IgD-negative memory B cell (primary cell): Measurements from ENCODE around the gene SLC43A2. TPM values are rescaled to one million over a fixed set of nuclear protein-coding genes. Genes with fewer than 3 reads are reported as not detected.
"Not testable (repeated sequence)": the region's sequence is repeated elsewhere in the genome, so short reads cannot be mapped to it uniquely, and the experiment has no call there.

Experiments
- H3K27ac Mint-ChIP-seq, 3 donors: one replicate each; pipeline ENCODE4 v1.8.0; 2020 to 2022; ENCODE audit warnings: mild to moderate bottlenecking in 3 of 3, mixed read lengths in 3 of 3, moderate library complexity in 1 of 3
- H3K27me3 Mint-ChIP-seq: one replicate; pipeline ENCODE4 v1.8.0; 2021; ENCODE audit warnings: mixed read lengths
- H3K36me3 Mint-ChIP-seq: one replicate; pipeline ENCODE4 v1.8.0; 2020; ENCODE audit warnings: mild to moderate bottlenecking, mixed read lengths
- H3K4me1 Mint-ChIP-seq, 3 donors: one replicate each; pipeline ENCODE4 v1.8.0; 2020 to 2022; ENCODE audit warnings: mixed read lengths in 3 of 3, mild to moderate bottlenecking in 1 of 3
- H3K4me3 Mint-ChIP-seq, 4 donors: one replicate each; pipeline ENCODE4 v1.8.0; 2020 to 2022; ENCODE audit warnings: mild to moderate bottlenecking in 4 of 4, mixed read lengths in 4 of 4, moderate library complexity in 3 of 4
- H3K9me3 Mint-ChIP-seq, 3 donors: one replicate each; pipeline ENCODE4 v1.8.0; 2020 to 2021; ENCODE audit warnings: mixed read lengths in 3 of 3, mild to moderate bottlenecking in 1 of 3
- polyA plus RNA-seq: library from polyadenylated mRNA; unstranded; fragments of 300-500 nt; fragmentation: Illumina TruSeq; gene quantifications from one replicate; pipeline ENCODE4 v1.2.3, GENCODE V29; 2021

Gene SLC43A2
- polyA plus RNA-seq, 1 donor from 2014 or later: 27.3 TPM

- H3K36me3 Mint-ChIP-seq: peaks cover 2% of the 10 kb centered on the region
- H3K4me3 Mint-ChIP-seq: no peak overlapping the region
- peaks cover 3 to 10% (median 8%) of the 10 kb centered on the region in 3 donors for H3K4me1 Mint-ChIP-seq
- H3K9me3 Mint-ChIP-seq: no peaks in the 10 kb centered on the region
- peak overlapping the region in 2 of 3 donors; percentile 62 to 81 for H3K27ac Mint-ChIP-seq
- H3K27me3 Mint-ChIP-seq: no peaks in the 10 kb centered on the region
Measured at GRCh38 chr17:1573932-1574696, 54.5 kb downstream of the SLC43A2 start.

- peaks cover 5 to 13% (median 10%) of the 10 kb centered on the region in 3 donors for H3K4me1 Mint-ChIP-seq
- H3K36me3 Mint-ChIP-seq, H3K27me3 Mint-ChIP-seq, H3K9me3 Mint-ChIP-seq, H3K4me3 Mint-ChIP-seq: not testable (repeated sequence)
- H3K27ac Mint-ChIP-seq: peak overlapping the region in 1 of 3 donors; percentile 20
Measured at GRCh38 chr17:1572646-1573045, 56.0 kb downstream of the SLC43A2 start.

DNA sequence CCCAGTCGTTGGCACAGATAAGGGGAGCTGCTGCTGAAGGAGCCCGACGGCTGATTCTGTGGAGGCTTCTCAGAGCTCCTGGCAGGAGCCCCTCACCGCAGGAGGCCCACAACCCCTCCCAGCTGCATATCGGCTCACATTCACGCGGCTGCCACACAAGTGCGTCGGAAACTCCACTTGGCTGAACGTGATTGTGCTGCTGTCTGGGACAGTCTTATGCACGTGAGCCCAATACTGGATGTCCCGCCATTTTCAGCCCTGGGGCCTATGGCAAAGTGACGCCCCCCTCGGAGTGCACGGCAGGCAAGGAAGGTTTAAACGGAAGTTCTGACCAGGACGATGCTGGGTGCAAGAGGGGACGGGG lies 57.3 kb downstream of the SLC43A2 start:
- H3K9me3 Mint-ChIP-seq: no peaks in the 10 kb centered on the region
- H3K4me1 Mint-ChIP-seq: peaks cover 9 to 14% (median 11%) of the 10 kb centered on the region in 3 donors
- H3K27ac Mint-ChIP-seq: no peak overlapping the region
- H3K4me3 Mint-ChIP-seq: no peak overlapping the region
- no peaks in the 10 kb centered on the region for H3K27me3 Mint-ChIP-seq
- H3K36me3 Mint-ChIP-seq: peaks cover 2% of the 10 kb centered on the region

- peak overlapping the region in 1 of 4 donors; percentile 12 for H3K4me3 Mint-ChIP-seq
- H3K36me3 Mint-ChIP-seq: peaks cover 2% of the 10 kb centered on the region
- H3K4me1 Mint-ChIP-seq: peaks cover 8 to 19% (median 14%) of the 10 kb centered on the region in 3 donors
- no peaks in the 10 kb centered on the region for H3K9me3 Mint-ChIP-seq
- H3K27ac Mint-ChIP-seq: peak overlapping the region; percentile 30 to 81 (median 65)
- no peaks in the 10 kb centered on the region for H3K27me3 Mint-ChIP-seq
Measured at GRCh38 chr17:1568950-1569810, 59.5 kb downstream of the SLC43A2 start.

DNA sequence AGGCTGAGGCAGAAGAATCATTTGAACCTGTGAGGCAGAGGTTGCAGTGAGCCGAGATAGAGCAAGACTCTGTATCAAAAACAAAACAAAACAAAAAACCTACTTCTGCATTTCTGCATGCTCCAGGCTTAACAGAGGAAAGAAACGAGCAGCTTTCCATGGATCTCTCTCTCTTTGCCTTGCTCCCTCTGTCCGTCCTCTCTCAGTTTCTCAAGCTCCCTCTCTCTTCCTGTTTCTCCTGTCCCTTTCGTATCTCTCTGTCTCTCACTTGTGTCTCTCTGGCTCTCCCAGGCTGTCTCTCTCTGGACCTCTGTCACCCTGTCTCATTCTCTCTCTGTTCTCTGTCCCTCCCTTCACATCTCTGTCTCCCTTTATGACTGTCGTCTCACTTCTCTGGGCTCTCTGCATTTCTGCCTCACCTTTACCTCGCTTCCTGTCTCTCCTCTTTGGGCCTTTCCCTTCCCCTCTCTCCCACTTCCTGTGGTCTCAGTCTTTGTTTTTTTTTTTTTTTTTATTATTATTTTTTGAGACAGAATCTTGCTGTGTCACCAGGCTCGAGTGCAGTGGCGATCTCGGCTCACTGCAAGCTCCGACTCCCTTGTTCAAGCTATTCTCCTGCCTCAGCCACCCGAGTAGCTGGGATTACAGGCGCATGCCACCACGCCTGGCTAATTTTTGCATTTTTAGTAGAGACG lies 62.0 kb downstream of the SLC43A2 start:
- Mint-ChIP-seq H3K36me3 (peaks cover 2% of the 10 kb centered on the region), H3K9me3 (no peaks in the 10 kb centered on the region), H3K27ac (peak overlapping the region in 1 of 3 donors; percentile 60)

GRCh38 chr17:1565877-1566276 lies 62.8 kb downstream of the SLC43A2 start:
- no peaks in the 10 kb centered on the region for H3K27me3 Mint-ChIP-seq
- peaks cover 2% of the 10 kb centered on the region for H3K36me3 Mint-ChIP-seq
- peak overlapping the region in 3 of 4 donors; percentile 57 to 92 (median 72) for H3K4me3 Mint-ChIP-seq
- peak overlapping the region in 1 of 3 donors; percentile 60 for H3K27ac Mint-ChIP-seq
- no peaks in the 10 kb centered on the region for H3K9me3 Mint-ChIP-seq
- H3K4me1 Mint-ChIP-seq: peaks cover 6 to 31% (median 28%) of the 10 kb centered on the region in 3 donors

More for the DNA sequence above, 62.0 kb downstream of the SLC43A2 start:
- peaks cover 6 to 24% (median 21%) of the 10 kb centered on the region in 3 donors for H3K4me1 Mint-ChIP-seq
- H3K27me3 Mint-ChIP-seq: no peaks in the 10 kb centered on the region
- H3K4me3 Mint-ChIP-seq: peak overlapping the region; percentile 37 to 92 (median 80)

GRCh38 chr17:1563786-1564613 lies 64.6 kb downstream of the SLC43A2 start:
- Mint-ChIP-seq H3K4me1 (peaks cover 10 to 44% (median 32%) of the 10 kb centered on the region in 3 donors), H3K27me3 (no peaks in the 10 kb centered on the region), H3K36me3 (no peaks in the 10 kb centered on the region), H3K9me3 (no peaks in the 10 kb centered on the region), H3K4me3 (peak overlapping the region; percentile 79 to 88 (median 80)), H3K27ac (peak overlapping the region; percentile 66 to 85 (median 74))

- H3K36me3 Mint-ChIP-seq, H3K27me3 Mint-ChIP-seq, H3K9me3 Mint-ChIP-seq: not testable (repeated sequence)
- peak overlapping the region; percentile 79 to 88 (median 80) for H3K4me3 Mint-ChIP-seq
- H3K4me1 Mint-ChIP-seq: peaks cover 10 to 44% (median 32%) of the 10 kb centered on the region in 3 donors
- H3K27ac Mint-ChIP-seq: peak overlapping the region; percentile 66 to 85 (median 74)
Measured at GRCh38 chr17:1563471-1563785, 65.2 kb downstream of the SLC43A2 start.

DNA sequence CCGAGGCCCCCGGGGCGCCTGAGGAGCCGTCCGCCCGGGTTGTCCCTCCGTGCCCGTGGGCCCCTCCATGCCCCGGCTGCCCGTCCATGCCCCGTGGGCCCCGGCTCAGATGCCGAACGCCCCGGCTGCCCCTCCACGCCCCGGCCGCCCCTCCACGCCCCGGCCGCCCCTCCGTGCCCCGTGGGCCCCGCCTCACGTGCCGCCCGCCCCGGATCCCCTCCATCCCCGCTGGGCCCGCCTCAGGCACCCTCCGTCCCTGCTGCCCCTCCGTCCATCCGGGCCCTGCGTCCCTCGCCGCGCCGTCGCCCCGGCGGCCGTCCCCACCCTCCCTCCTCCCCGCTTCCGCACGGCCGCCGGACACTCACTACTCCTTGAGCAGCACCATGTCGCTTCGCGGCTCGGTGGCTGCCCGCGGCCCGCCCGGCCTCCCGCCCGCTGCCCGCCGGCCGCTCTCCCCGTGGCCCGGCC lies 66.4 kb downstream of the SLC43A2 start:
- Mint-ChIP-seq H3K9me3 (no peaks in the 10 kb centered on the region), H3K27ac (no peak overlapping the region), H3K36me3 (no peaks in the 10 kb centered on the region), H3K4me3 (peak overlapping the region in 3 of 4 donors; percentile 17 to 88 (median 79)), H3K4me1 (peaks cover 5 to 42% (median 32%) of the 10 kb centered on the region in 3 donors), H3K27me3 (no peaks in the 10 kb centered on the region)

- peak overlapping the region; percentile 86 to 97 (median 87) for H3K27ac Mint-ChIP-seq
- H3K9me3 Mint-ChIP-seq: no peaks in the 10 kb centered on the region
- H3K36me3 Mint-ChIP-seq: no peaks in the 10 kb centered on the region
- no peaks in the 10 kb centered on the region for H3K27me3 Mint-ChIP-seq
- peaks cover 5 to 45% (median 34%) of the 10 kb centered on the region in 3 donors for H3K4me1 Mint-ChIP-seq
- peak overlapping the region; percentile 79 to 94 (median 92) for H3K4me3 Mint-ChIP-seq
Measured at GRCh38 chr17:1561420-1562175, 67.0 kb downstream of the SLC43A2 start.

DNA sequence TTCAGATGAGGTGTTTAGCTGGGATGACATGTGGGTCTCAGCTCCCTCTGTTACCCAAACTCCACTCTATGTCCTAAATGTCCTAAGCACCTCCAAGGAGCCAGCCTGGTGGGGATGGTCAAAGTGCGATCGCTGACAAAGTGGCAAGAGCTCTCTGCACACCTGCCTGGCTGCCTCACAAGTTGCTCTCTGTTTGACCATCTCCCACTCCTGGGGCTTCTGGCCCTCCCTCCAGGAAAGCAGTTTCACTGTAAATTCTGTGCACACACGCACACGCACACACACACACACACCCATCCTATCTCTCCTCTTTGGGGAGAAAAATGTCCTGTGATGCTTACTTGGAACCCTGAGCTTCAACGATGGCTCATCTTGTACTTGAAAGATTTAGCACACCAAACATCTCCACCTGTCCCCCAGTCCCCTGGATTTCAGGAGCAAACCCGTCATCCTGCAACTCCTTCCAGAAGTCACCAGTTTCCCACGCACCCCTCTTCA lies 67.7 kb downstream of the SLC43A2 start:
- H3K27me3 Mint-ChIP-seq: no peaks in the 10 kb centered on the region
- H3K4me3 Mint-ChIP-seq: peak overlapping the region; percentile 79 to 94 (median 92)
- H3K4me1 Mint-ChIP-seq: peaks cover 11 to 46% (median 35%) of the 10 kb centered on the region in 3 donors
- no peaks in the 10 kb centered on the region for H3K36me3 Mint-ChIP-seq
- no peaks in the 10 kb centered on the region for H3K9me3 Mint-ChIP-seq
- peak overlapping the region; percentile 86 to 97 (median 87) for H3K27ac Mint-ChIP-seq

- peak overlapping the region in 2 of 4 donors; percentile 27 to 90 for H3K4me3 Mint-ChIP-seq
- peak overlapping the region in 2 of 3 donors; percentile 75 to 97 for H3K27ac Mint-ChIP-seq
- H3K9me3 Mint-ChIP-seq: no peaks in the 10 kb centered on the region
- H3K4me1 Mint-ChIP-seq: peaks cover 17 to 49% (median 39%) of the 10 kb centered on the region in 3 donors
- H3K36me3 Mint-ChIP-seq: no peaks in the 10 kb centered on the region
- H3K27me3 Mint-ChIP-seq: no peaks in the 10 kb centered on the region
Measured at GRCh38 chr17:1560101-1560857, 68.4 kb downstream of the SLC43A2 start.
